IMR-90 (cell line): Measurements from ENCODE around the gene ANKRD33B.

Experiments
- CEBPB ChIP-seq: IDR thresholded peaks from 2 replicates; pipeline ENCODE4 v1.6.1; 2012; ENCODE audit warnings: low read depth, low read length, improper control_type of control experiment
- FOS ChIP-seq: fragments of 150-350 bp; IDR thresholded peaks from 2 replicates; pipeline ENCODE4 v1.6.1; 2016; ENCODE audit warnings: low read depth, low read length
- POLR2A ChIP-seq: IDR thresholded peaks from 2 replicates; pipeline ENCODE4 v1.6.1; 2012; ENCODE audit warnings: mild to moderate bottlenecking, low read depth, low read length
- RAD21 ChIP-seq: IDR thresholded peaks from 2 replicates; pipeline ENCODE4 v1.6.1; 2012; ENCODE audit warnings: low read length, improper control_type of control experiment
- RCOR1 ChIP-seq: IDR thresholded peaks from 2 replicates; pipeline ENCODE4 v1.6.1; 2012; ENCODE audit warnings: mild to moderate bottlenecking, low read length, improper control_type of control experiment; ENCODE audit not compliant: insufficient replicate concordance
- TF ChIP-seq, protein P1 (sequence below): conservative IDR thresholded peaks from 2 replicates; pipeline ENCODE4 v1.5.1; 2012; ENCODE audit warnings: mild to moderate bottlenecking, low read depth, low read length, improper control_type of control experiment
- TF ChIP-seq, protein P2 (sequence below): fragments of 150-350 bp; IDR thresholded peaks from 2 replicates; pipeline ENCODE4 v1.6.1; 2016; ENCODE audit warnings: low read depth, mild to moderate bottlenecking, low read length, moderate library complexity, borderline replicate concordance

DNA sequence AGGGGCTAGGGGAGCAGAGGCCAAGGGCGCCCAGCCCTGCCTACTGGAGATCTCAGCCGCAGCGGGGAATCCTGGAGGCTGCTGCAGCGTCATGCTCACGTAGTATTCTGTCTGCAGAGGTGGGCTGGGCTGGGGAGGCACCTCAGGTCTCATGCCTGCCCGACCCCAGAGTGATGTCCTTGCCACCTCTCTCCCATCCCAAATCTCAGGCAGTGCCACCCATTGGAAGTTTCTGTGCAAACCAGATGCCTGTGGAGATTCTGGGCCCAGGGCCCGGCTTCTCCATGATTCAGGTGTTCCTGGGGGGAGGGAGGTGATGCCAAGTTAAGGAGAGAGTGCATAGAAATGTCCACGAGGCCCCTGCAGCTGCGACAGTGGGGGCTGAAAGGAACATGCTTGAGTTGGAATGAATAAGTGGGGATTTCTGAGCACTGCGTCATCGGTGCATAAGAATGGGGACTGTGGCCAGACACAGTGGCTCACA, 72.0 kb downstream of the ANKRD33B start:
- TF ChIP-seq RAD21: no peak
- no peak for TF ChIP-seq FOS
- TF ChIP-seq, protein P1, sequence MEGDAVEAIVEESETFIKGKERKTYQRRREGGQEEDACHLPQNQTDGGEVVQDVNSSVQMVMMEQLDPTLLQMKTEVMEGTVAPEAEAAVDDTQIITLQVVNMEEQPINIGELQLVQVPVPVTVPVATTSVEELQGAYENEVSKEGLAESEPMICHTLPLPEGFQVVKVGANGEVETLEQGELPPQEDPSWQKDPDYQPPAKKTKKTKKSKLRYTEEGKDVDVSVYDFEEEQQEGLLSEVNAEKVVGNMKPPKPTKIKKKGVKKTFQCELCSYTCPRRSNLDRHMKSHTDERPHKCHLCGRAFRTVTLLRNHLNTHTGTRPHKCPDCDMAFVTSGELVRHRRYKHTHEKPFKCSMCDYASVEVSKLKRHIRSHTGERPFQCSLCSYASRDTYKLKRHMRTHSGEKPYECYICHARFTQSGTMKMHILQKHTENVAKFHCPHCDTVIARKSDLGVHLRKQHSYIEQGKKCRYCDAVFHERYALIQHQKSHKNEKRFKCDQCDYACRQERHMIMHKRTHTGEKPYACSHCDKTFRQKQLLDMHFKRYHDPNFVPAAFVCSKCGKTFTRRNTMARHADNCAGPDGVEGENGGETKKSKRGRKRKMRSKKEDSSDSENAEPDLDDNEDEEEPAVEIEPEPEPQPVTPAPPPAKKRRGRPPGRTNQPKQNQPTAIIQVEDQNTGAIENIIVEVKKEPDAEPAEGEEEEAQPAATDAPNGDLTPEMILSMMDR: no peak
- TF ChIP-seq, protein P2, sequence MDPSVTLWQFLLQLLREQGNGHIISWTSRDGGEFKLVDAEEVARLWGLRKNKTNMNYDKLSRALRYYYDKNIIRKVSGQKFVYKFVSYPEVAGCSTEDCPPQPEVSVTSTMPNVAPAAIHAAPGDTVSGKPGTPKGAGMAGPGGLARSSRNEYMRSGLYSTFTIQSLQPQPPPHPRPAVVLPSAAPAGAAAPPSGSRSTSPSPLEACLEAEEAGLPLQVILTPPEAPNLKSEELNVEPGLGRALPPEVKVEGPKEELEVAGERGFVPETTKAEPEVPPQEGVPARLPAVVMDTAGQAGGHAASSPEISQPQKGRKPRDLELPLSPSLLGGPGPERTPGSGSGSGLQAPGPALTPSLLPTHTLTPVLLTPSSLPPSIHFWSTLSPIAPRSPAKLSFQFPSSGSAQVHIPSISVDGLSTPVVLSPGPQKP: no peak
- no peak for TF ChIP-seq CEBPB
- no peak for TF ChIP-seq POLR2A
- TF ChIP-seq RCOR1: no peak
